ENCODE measurements around the gene ASGR2.

ASGR2 gene

GRCh38 chr17:7056386-7056785, 58.2 kb downstream of the ASGR2 start:
- Histone ChIP-seq H3K27ac (no peak overlapping the region), H3K4me3 (no peak overlapping the region)
- no peak for DNase-seq (ENCODE audit: low spot score)
- no peak for TF ChIP-seq CTCF (IDR thresholded peaks at IDR 0.05)
